Thymus (tissue), 11 donors: ENCODE measurements around the gene SIM1. TPM values are rescaled to one million over a fixed set of nuclear protein-coding genes. Genes with fewer than 3 reads are reported as not detected.

ENCODE experiments used
- DNase-seq, 9 donors: peaks; one replicate each; pipeline ENCODE4 v3.0.0-alpha.2; 2013; ENCODE audit warnings: low spot score in 9 of 9, low read depth in 6 of 9, missing footprints in 1 of 9
- H3K27ac ChIP-seq, 2 donors: one replicate each; pipeline ENCODE4 v1.5.1; 2013; ENCODE audit warnings: control low read depth in 1 of 2, low read depth in 1 of 2, low read length in 1 of 2, mild to moderate bottlenecking in 1 of 2, moderate library complexity in 1 of 2
- H3K27me3 ChIP-seq, 2 donors: one replicate each; pipeline ENCODE4 v1.5.1; 2013; ENCODE audit warnings: low read length in 1 of 2; ENCODE audit not compliant: control insufficient read depth in 2 of 2, insufficient read depth in 1 of 2
- H3K36me3 ChIP-seq, 2 donors: one replicate each; pipeline ENCODE4 v1.5.1; 2013; ENCODE audit warnings: low read length in 1 of 2, mild to moderate bottlenecking in 1 of 2, moderate library complexity in 1 of 2; ENCODE audit not compliant: control insufficient read depth in 2 of 2, insufficient read depth in 2 of 2
- H3K4me1 ChIP-seq, 2 donors: one replicate each; pipeline ENCODE4 v1.5.1; 2013; ENCODE audit warnings: low read length in 2 of 2; ENCODE audit not compliant: control insufficient read depth in 2 of 2, insufficient read depth in 2 of 2
- H3K4me3 ChIP-seq, 2 donors: one replicate each; pipeline ENCODE4 v1.5.1; 2013; ENCODE audit warnings: low read length in 2 of 2, control low read depth in 1 of 2, mild to moderate bottlenecking in 1 of 2
- H3K9me3 ChIP-seq, 2 donors: one replicate each; pipeline ENCODE4 v1.5.1; 2013; ENCODE audit warnings: low read length in 1 of 2, mild to moderate bottlenecking in 1 of 2; ENCODE audit not compliant: control insufficient read depth in 2 of 2, insufficient read depth in 1 of 2
- WGBS: extraction: QIAGEN DNeasy Blood & Tissue Kit; methylation state at CpG from one replicate; pipeline ENCODE4 v1.1.7; 2013; 5-methylcytosine and 5-hydroxymethylcytosine counted together
- polyA plus RNA-seq: library from polyadenylated mRNA; stranded (reverse); fragments of 200-250 nt; gene quantifications from one replicate; pipeline ENCODE4 v1.2.3, GENCODE V29; 2013
- total RNA-seq: library from RNA; stranded (reverse); fragments of 120-200 nt; gene quantifications from one replicate; pipeline ENCODE4 v1.2.4, GENCODE V29; 2013
- donor health status: healthy.

SIM1 gene
- total and polyA plus RNA-seq, 2 donors, result 0.02 to 0.05 TPM

DNA sequence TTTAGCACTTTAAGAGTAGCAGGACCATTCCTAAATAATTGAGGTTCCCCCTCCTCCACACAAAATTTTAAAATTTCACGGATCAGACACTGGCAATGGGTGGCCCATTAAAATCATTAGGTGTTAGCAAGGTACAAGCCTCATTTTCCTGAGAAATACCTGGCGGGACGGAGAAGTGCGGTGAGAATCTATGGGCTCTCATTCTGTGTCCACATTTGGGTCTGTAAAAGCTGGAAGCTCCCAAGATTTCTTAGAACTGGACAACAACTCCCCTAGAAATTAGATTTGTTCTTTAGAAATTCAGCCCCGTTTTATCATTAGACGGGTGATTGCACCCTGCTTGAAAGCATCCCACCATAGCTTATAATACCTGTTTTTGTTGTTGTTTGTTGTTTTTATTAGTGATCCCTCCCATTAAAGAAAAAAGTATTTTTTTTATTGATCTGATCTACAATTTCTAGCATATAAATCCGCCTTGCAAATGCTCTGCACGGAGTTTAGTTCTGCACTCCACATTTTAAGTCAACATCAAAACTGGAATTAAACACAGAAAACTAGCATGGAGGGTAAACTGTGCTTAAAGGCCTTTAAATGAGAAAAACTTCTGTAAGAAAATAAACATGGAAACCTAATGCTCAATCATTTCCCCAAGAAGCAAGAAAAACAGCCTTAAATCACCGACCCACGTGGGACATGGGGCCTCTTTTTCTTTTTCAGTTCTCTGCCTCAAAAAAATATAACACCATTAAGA lies 5.7 kb downstream of the SIM1 start:
- 18% methylated on average over 10 of the region's 10 CpGs for WGBS
- no peak for DNase-seq
- no peaks in the 10 kb centered on the region for H3K36me3 ChIP-seq
- no peak overlapping the region for H3K27ac ChIP-seq
- H3K4me1 ChIP-seq, result peaks cover 0 to 3% of the 10 kb centered on the region in 2 donors
- H3K27me3 ChIP-seq, result peaks cover 80 to 100% of the 10 kb centered on the region in 2 donors
- H3K9me3 ChIP-seq, result peaks cover 0 to 7% of the 10 kb centered on the region in 2 donors
- no peak overlapping the region for H3K4me3 ChIP-seq

DNA sequence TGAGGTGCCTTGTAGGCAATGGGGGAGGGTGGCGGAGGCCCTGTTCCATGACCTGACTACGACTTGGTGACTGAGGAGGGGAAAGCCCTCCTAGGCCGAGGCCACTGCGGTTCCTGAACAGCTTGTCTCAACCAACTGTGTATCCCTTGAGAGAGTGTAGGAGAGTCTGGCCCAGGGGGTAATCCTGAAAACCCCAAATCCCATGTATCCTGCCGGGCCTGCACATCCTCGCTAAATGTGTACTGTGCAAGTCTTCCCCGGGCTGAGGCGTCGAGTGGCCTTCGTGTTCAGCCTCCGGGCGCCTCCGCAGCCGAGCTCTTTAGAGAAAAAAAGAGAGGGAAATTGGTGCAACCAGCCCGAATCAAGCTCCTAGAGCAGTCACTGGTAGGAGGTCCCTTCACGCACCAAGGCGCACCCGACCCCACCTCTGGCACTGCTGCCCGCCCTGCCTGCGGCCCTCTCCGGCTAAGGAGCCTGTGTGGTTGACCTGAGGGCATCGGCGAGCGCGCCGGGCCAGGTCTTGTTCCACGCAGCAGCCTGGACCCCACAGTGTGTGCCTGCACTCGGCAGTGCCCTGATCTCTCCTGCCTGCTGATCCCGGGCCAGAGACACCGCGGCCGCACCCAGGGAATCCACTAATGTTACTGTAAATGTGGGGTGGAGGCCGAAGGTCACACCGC lies 7.3 kb downstream of the SIM1 start:
- Histone ChIP-seq H3K27me3 (peaks cover 83 to 100% of the 10 kb centered on the region in 2 donors), H3K4me3 (no peak overlapping the region), H3K9me3 (peaks cover 0 to 7% of the 10 kb centered on the region in 2 donors), H3K27ac (no peak overlapping the region), H3K4me1 (no peaks in the 10 kb centered on the region), H3K36me3 (no peaks in the 10 kb centered on the region)
- 12% methylated on average over 34 of the region's 34 CpGs for WGBS
- DNase-seq, result no peak

DNA sequence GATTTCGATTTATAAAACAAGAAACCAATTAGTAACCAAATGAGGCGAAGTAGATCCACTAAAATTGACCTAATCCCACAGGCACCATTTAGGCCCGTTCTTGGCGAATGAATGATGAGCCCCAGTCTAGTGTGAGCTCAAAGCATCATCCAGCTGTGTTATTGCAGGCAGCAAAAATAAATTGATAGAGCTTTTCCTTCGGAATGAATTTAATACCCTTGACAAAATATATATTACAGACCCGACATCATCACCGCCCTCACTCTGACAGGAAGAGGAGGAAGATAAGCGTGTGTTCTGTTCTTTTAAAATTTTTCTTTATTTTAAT lies 7.8 kb downstream of the SIM1 start:
- Histone ChIP-seq H3K27ac (no peak overlapping the region), H3K27me3 (peaks cover 85 to 100% of the 10 kb centered on the region in 2 donors), H3K9me3 (peaks cover 0 to 7% of the 10 kb centered on the region in 2 donors), H3K4me1 (no peaks in the 10 kb centered on the region), H3K4me3 (no peak overlapping the region), H3K36me3 (no peaks in the 10 kb centered on the region)
- DNase-seq, result no peak
- 14% methylated on average over 8 of the region's 8 CpGs for WGBS

DNA sequence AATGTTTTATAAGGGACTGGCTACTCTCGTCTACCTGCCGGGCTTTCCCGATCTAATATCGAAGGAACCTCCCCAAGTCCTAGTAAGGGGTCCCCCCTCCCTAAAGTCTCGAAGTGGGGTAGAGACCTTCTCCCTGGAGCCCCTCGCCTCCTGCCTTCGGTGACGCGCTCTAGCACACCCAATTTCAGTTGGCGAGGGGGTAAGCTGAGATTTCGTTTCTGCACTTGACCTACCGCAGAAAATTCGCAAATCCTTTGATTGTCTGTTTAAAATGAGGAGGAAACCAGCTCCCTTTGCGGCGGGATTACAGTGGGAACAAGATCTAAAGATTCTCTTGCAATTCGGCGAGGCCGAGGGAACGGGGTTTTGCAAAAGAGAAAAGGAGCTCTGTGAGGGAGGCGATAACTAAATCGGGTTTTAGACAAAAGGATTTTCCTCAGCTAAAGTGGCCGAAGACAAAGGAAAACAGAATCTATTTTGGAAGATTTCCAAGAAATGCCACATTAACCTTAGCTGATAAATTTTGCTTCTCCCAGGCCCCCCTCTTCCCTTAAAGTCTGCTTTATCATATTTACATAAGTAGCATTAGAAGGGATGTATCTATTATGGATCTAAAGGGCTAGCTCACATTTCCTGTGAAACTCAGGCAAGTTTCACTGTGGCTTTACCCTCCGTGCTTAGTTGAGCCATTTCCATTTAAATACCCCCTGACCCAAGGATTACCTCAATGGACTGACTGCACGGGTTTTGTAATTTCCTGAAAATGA lies 8.4 kb downstream of the SIM1 start:
- DNase-seq, result no peak
- Histone ChIP-seq H3K27me3 (peaks cover 84 to 99% of the 10 kb centered on the region in 2 donors), H3K27ac (no peak overlapping the region), H3K4me3 (no peak overlapping the region), H3K36me3 (no peaks in the 10 kb centered on the region), H3K9me3 (peaks cover 0 to 7% of the 10 kb centered on the region in 2 donors), H3K4me1 (no peaks in the 10 kb centered on the region)
- WGBS, result 13% methylated on average over 24 of the region's 24 CpGs

DNA sequence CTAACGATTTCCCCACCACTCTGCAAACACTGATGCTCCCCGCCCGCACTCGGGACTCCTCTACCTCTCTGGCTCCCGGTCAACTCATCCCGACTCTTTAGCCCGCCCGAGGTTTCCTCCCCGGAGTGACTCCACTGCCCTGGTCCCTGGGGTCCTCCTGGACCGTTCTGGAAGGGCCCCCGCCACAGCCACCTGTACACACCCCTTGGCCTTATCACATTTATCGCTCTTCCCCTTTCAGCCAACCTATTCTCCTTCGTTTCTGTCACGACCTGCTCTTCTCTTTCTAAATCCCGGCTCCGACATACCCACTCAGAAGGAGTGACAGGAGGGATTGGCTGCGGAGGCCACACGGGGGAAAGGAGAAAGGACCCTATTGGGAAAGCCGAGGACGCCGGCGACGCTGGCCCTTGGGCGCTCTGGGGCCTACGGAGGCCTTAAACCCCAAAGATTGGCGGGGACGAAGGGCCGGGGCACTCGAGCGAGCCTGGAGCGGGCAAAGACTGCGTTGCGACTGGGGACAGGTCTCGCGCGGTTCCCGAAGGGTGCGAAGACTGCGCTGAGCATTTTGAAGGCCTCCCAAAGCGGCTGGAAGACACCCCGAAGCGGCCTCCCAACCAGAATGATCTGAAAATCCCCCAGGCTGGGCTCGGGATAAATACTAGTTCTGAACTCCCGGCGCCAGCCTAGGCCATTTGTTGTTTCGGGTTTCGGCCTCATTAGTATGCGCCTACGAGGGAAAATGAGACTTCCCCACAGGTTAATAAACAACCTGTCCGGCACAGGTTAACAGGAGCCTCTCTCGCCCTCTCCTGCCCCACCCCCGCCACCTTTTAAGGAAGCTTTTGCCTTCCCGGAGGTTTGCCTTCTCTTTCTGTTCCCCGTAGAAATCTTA lies 9.2 kb downstream of the SIM1 start:
- Histone ChIP-seq H3K4me3 (no peak overlapping the region), H3K9me3 (peaks cover 0 to 7% of the 10 kb centered on the region in 2 donors), H3K27me3 (peaks cover 77 to 99% of the 10 kb centered on the region in 2 donors), H3K36me3 (no peaks in the 10 kb centered on the region), H3K4me1 (no peaks in the 10 kb centered on the region), H3K27ac (no peak overlapping the region)
- WGBS, result 9% methylated on average over 54 of the region's 54 CpGs
- DNase-seq, result no peak

DNA sequence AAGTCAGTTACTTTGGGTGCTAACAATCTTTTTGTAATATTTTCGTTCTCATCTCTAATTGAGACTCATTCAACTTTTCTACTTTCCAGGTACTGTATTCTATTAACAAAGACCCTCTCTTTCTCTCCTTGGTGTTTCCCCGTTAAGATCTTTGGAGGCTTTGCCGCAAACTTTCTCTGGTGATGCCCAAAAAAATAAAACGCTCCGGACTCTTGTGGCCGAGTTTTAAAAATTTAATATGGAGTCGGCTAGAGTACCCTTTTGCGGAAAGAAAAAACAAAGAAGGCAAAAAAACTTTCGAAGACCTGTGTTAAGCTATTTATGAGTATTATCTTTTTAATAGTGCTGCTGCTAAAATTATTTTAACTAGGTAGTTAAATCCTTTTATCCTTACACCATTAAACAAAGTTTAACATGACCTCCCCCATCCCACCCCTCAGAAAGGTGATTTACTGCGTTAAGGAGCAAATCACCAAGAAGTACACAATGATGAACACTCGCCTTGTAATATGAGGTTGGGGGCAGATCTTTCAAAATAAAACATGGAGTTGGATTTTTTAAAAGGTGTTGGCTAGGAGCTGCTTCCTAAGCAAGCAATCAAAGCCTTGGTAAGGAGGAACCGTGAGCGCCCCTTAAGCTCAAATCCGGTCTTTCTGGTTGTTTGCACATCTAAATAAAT lies 10.0 kb downstream of the SIM1 start:
- no peaks in the 10 kb centered on the region for H3K36me3 ChIP-seq
- H3K4me3 ChIP-seq, result no peak overlapping the region
- peaks cover 78 to 99% of the 10 kb centered on the region in 2 donors for H3K27me3 ChIP-seq
- WGBS, result 13% methylated on average over 14 of the region's 14 CpGs
- no peak overlapping the region for H3K27ac ChIP-seq
- no peaks in the 10 kb centered on the region for H3K4me1 ChIP-seq
- H3K9me3 ChIP-seq, result peaks cover 0 to 7% of the 10 kb centered on the region in 2 donors
- no peak for DNase-seq

DNA sequence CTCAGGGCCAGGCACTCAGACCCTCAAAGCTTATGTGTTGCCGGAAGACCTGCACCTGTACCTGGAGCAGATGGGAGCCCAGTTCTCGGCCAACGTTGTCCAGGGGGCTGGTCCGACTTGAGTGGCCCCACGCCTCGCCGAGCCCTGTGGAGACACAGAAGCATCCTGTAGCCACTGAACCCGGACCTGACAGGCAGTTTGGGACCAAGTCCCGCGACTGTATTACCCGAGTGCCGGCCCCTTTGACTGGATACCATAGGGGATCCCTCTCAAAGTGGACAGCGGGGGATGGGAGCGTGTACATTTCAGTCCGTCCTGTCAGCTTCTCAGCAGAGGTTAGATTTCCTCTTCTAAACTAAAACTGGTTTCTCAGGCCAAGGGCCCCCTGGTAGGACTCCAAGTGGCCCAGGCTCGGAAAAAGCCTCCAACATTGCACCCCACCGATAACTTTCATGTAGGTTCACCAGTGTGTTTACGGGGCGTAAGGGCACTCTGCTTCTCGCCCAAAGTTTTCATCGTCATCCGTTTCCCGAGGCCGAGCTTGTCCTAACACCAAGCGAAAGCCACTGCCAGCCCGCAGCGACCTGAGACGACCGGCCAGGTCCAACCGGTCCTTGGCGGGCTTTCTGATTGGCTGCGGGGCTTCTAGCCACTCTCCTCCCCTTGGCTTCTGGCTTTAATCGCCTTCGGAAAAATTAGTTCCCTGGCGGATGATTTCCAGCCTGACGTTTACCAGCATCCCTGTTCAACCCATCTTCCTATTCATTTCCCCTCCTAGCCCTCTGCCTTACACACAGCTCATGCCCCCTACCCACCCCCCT lies 10.8 kb downstream of the SIM1 start:
- DNase-seq, result no peak
- Histone ChIP-seq H3K36me3 (no peaks in the 10 kb centered on the region), H3K27me3 (peaks cover 78 to 99% of the 10 kb centered on the region in 2 donors), H3K9me3 (peaks cover 0 to 7% of the 10 kb centered on the region in 2 donors), H3K27ac (no peak overlapping the region), H3K4me1 (no peaks in the 10 kb centered on the region), H3K4me3 (no peak overlapping the region)
- 9% methylated on average over 36 of the region's 36 CpGs for WGBS

DNA sequence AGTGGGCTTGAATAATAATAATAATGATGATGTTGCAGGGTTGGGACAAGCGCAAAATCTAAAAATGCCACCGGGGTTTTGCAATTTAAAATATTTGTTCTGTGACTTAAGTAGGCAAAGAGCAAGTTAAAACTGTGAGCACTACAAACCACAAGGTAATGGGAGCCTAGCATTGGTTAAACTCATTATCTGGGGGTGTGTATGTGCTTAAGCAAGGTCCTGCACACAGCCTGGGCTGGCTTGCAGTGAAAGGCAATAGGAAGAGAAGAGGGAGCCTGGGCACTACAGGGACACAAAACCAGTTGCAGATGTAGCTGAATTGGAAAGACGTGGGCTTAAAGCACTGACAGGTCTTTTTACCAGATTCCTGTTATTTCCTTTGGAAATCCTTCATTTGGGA lies 11.7 kb downstream of the SIM1 start:
- no peak overlapping the region for H3K27ac ChIP-seq
- H3K4me3 ChIP-seq, result no peak overlapping the region
- H3K4me1 ChIP-seq, result no peaks in the 10 kb centered on the region
- H3K9me3 ChIP-seq, result peaks cover 0 to 7% of the 10 kb centered on the region in 2 donors
- WGBS, result 10% methylated on average over 3 of the region's 3 CpGs
- H3K36me3 ChIP-seq, result no peaks in the 10 kb centered on the region
- no peak for DNase-seq
- peaks cover 78 to 99% of the 10 kb centered on the region in 2 donors for H3K27me3 ChIP-seq
